GM10847 (cell line): Measurements from ENCODE around the gene SEPTIN2.

Experiments
- POLR2A ChIP-seq: IDR thresholded peaks from 2 replicates; pipeline ENCODE4 v1.6.1; 2011; ENCODE audit not compliant: insufficient read length; ENCODE audit errors: extremely low read depth

The SEPTIN2 gene

GRCh38 chr2:241280291-241280690 lies 35.4 kb upstream of the SEPTIN2 start:
- TF ChIP-seq POLR2A: no peak

GRCh38 chr2:241282555-241282954 lies 33.2 kb upstream of the SEPTIN2 start:
- no peak for TF ChIP-seq POLR2A

- TF ChIP-seq POLR2A: no peak
Observed at GRCh38 chr2:241285596-241285995, 30.1 kb upstream of the SEPTIN2 start.

GRCh38 chr2:241286348-241287090 lies 29.2 kb upstream of the SEPTIN2 start:
- TF ChIP-seq POLR2A: no peak

GRCh38 chr2:241288324-241288888 lies 27.3 kb upstream of the SEPTIN2 start:
- no peak for TF ChIP-seq POLR2A

- TF ChIP-seq POLR2A: no peak
Observed at GRCh38 chr2:241289053-241289452, 26.7 kb upstream of the SEPTIN2 start.

- no peak for TF ChIP-seq POLR2A
Observed at GRCh38 chr2:241289597-241289996, 26.1 kb upstream of the SEPTIN2 start.

GRCh38 chr2:241291153-241291552 lies 24.6 kb upstream of the SEPTIN2 start:
- no peak for TF ChIP-seq POLR2A

GRCh38 chr2:241291977-241292376 lies 23.7 kb upstream of the SEPTIN2 start:
- TF ChIP-seq POLR2A: no peak

GRCh38 chr2:241295326-241296095 lies 20.2 kb upstream of the SEPTIN2 start:
- TF ChIP-seq POLR2A: no peak

- no peak for TF ChIP-seq POLR2A
Observed at GRCh38 chr2:241296767-241297166, 19.0 kb upstream of the SEPTIN2 start.

- TF ChIP-seq POLR2A: no peak
Observed at GRCh38 chr2:241298673-241299072, 17.1 kb upstream of the SEPTIN2 start.

GRCh38 chr2:241300000-241300399 lies 15.7 kb upstream of the SEPTIN2 start:
- no peak for TF ChIP-seq POLR2A

GRCh38 chr2:241302083-241302482 lies 13.6 kb upstream of the SEPTIN2 start:
- no peak for TF ChIP-seq POLR2A

GRCh38 chr2:241302759-241303651 lies 12.7 kb upstream of the SEPTIN2 start:
- no peak for TF ChIP-seq POLR2A
